Measurements from ENCODE around the gene B4GALNT1.

The B4GALNT1 gene

GRCh38 chr12:57626921-57627445 is 6.0 kb downstream of the B4GALNT1 start:
- peak in 1 of 2 donors; percentile 7 for DNase-seq
- peak overlapping the region in 1 of 2 donors; percentile 32 for H3K4me3 Mint-ChIP-seq
- H3K9me3 Mint-ChIP-seq = no peaks in the 10 kb centered on the region
- peaks cover 37% of the 10 kb centered on the region for H3K4me1 Mint-ChIP-seq
- no peak for ATAC-seq
- no peak overlapping the region for H3K27ac Mint-ChIP-seq
- H3K27me3 Mint-ChIP-seq = peaks cover 100% of the 10 kb centered on the region

GRCh38 chr12:57626111-57626920 is 6.7 kb downstream of the B4GALNT1 start:
- ATAC-seq (no peak), DNase-seq (peak in 1 of 2 donors; percentile 9)
- H3K27me3 Mint-ChIP-seq = peaks cover 100% of the 10 kb centered on the region
- peaks cover 38% of the 10 kb centered on the region for H3K4me1 Mint-ChIP-seq
- no peak overlapping the region for H3K27ac Mint-ChIP-seq
- H3K4me3 Mint-ChIP-seq = peak overlapping the region in 1 of 2 donors; percentile 32
- no peaks in the 10 kb centered on the region for H3K9me3 Mint-ChIP-seq

GRCh38 chr12:57625261-57626032 is 7.6 kb downstream of the B4GALNT1 start:
- DNase-seq (peak in 1 of 2 donors; percentile 7), ATAC-seq (no peak)
- Mint-ChIP-seq H3K9me3 (no peaks in the 10 kb centered on the region), H3K27ac (no peak overlapping the region), H3K4me1 (peaks cover 47% of the 10 kb centered on the region), H3K4me3 (no peak overlapping the region), H3K27me3 (peaks cover 100% of the 10 kb centered on the region)

GRCh38 chr12:57624441-57625220 is 8.4 kb downstream of the B4GALNT1 start:
- no peak for DNase-seq
- Mint-ChIP-seq H3K4me1 (peaks cover 55% of the 10 kb centered on the region), H3K27ac (no peak overlapping the region), H3K4me3 (no peak overlapping the region), H3K9me3 (no peaks in the 10 kb centered on the region), H3K27me3 (peaks cover 100% of the 10 kb centered on the region)
- ATAC-seq = no peak

- Mint-ChIP-seq H3K27ac (no peak overlapping the region), H3K27me3 (peaks cover 100% of the 10 kb centered on the region), H3K4me3 (no peak overlapping the region), H3K9me3 (no peaks in the 10 kb centered on the region), H3K4me1 (peaks cover 62% of the 10 kb centered on the region)
- no peak for ATAC-seq
- DNase-seq = no peak
Observed at GRCh38 chr12:57623811-57624390, 9.1 kb downstream of the B4GALNT1 start.

- Mint-ChIP-seq H3K4me3 (no peak overlapping the region), H3K9me3 (no peaks in the 10 kb centered on the region)
Observed at GRCh38 chr12:57623385-57623784, 9.6 kb downstream of the B4GALNT1 start.

GRCh38 chr12:57622293-57623245 is 10.4 kb downstream of the B4GALNT1 start:
- DNase-seq = peak in 1 of 2 donors; percentile 8
- no peak for ATAC-seq

More at GRCh38 chr12:57623385-57623784, 9.6 kb downstream of the B4GALNT1 start:
- Mint-ChIP-seq H3K27ac (no peak overlapping the region), H3K27me3 (peaks cover 100% of the 10 kb centered on the region), H3K4me1 (peaks cover 62% of the 10 kb centered on the region)
- DNase-seq = no peak
- no peak for ATAC-seq

GRCh38 chr12:57621497-57622292 is 11.3 kb downstream of the B4GALNT1 start:
- H3K9me3 Mint-ChIP-seq = no peaks in the 10 kb centered on the region
- peaks cover 46% of the 10 kb centered on the region for H3K4me1 Mint-ChIP-seq
- peak overlapping the region; percentile 77 to 80 for H3K4me3 Mint-ChIP-seq
- ATAC-seq (peak; percentile 80), DNase-seq (peak; percentile 55 to 57)
- peaks cover 100% of the 10 kb centered on the region for H3K27me3 Mint-ChIP-seq
- no peak overlapping the region for H3K27ac Mint-ChIP-seq

More at GRCh38 chr12:57622293-57623245, 10.4 kb downstream of the B4GALNT1 start:
- Mint-ChIP-seq H3K4me3 (peak overlapping the region; percentile 77 to 80), H3K9me3 (no peaks in the 10 kb centered on the region), H3K27me3 (peaks cover 100% of the 10 kb centered on the region), H3K27ac (no peak overlapping the region), H3K4me1 (peaks cover 55% of the 10 kb centered on the region)

GRCh38 chr12:57620936-57621496 is 12.0 kb downstream of the B4GALNT1 start:
- ATAC-seq = peak; percentile 30

GRCh38 chr12:57620245-57620935 is 12.6 kb downstream of the B4GALNT1 start:
- H3K27me3 Mint-ChIP-seq = peaks cover 100% of the 10 kb centered on the region
- no peaks in the 10 kb centered on the region for H3K9me3 Mint-ChIP-seq
- peaks cover 34% of the 10 kb centered on the region for H3K4me1 Mint-ChIP-seq
- H3K27ac Mint-ChIP-seq = no peak overlapping the region
- DNase-seq (no peak), ATAC-seq (no peak)
- peak overlapping the region; percentile 77 to 80 for H3K4me3 Mint-ChIP-seq

More at GRCh38 chr12:57620936-57621496, 12.0 kb downstream of the B4GALNT1 start:
- peak overlapping the region in 1 of 2 donors; percentile 20 for H3K27ac Mint-ChIP-seq
- DNase-seq = peak; percentile 20 to 35
- peaks cover 39% of the 10 kb centered on the region for H3K4me1 Mint-ChIP-seq
- H3K27me3 Mint-ChIP-seq = peaks cover 100% of the 10 kb centered on the region
- peak overlapping the region; percentile 77 to 80 for H3K4me3 Mint-ChIP-seq
- no peaks in the 10 kb centered on the region for H3K9me3 Mint-ChIP-seq

- H3K27ac Mint-ChIP-seq = no peak overlapping the region
- peak in 1 of 2 donors; percentile 25 for DNase-seq
Observed at GRCh38 chr12:57619434-57620244, 13.4 kb downstream of the B4GALNT1 start.

GRCh38 chr12:57618966-57619433 is 14.0 kb downstream of the B4GALNT1 start:
- peaks cover 43% of the 10 kb centered on the region for H3K4me1 Mint-ChIP-seq
- H3K27me3 Mint-ChIP-seq = peaks cover 99% of the 10 kb centered on the region
- no peak overlapping the region for H3K27ac Mint-ChIP-seq
- H3K9me3 Mint-ChIP-seq = no peaks in the 10 kb centered on the region
- ATAC-seq (no peak), DNase-seq (no peak)
- H3K4me3 Mint-ChIP-seq = peak overlapping the region in 1 of 2 donors; percentile 61

More at GRCh38 chr12:57619434-57620244, 13.4 kb downstream of the B4GALNT1 start:
- Mint-ChIP-seq H3K9me3 (no peaks in the 10 kb centered on the region), H3K4me1 (peaks cover 37% of the 10 kb centered on the region), H3K27me3 (peaks cover 99% of the 10 kb centered on the region), H3K4me3 (peak overlapping the region in 1 of 2 donors; percentile 61)
- peak; percentile 47 for ATAC-seq
